Panc1 (cell line): Measurements from ENCODE around the gene CDCA4. TPM values are rescaled to one million over a fixed set of nuclear protein-coding genes. Genes with fewer than 3 reads are reported as not detected.

Source experiments
- ATAC-seq: fragments of 200-7000 bp; cut with Tn5 transposase; 2 replicates; pipeline ENCODE4 v1.9.1; 2020; ENCODE audit warnings: mild to moderate bottlenecking, moderate library complexity
- BruUV-seq: library from RNA; stranded (reverse); fragments of 400-500 nt; replicated peaks from 2 replicates; lab custom pipeline; 2021; lab: Mats Ljungman, UMichigan
- CTCF ChIA-PET: fragments of 300-600 bp; sonication (Branson Sonifier 250); formaldehyde crosslinking; loops from one replicate; lab custom pipeline; 2022; ENCODE audit warnings: antibody characterized with exemption; lab: Charles Lee
- POLR2A ChIA-PET: fragments of 300-600 bp; sonication (Branson Sonifier 250); formaldehyde crosslinking; loops from one replicate; lab custom pipeline; 2022; ENCODE audit warnings: antibody characterized with exemption; lab: Charles Lee
- DNase-seq: peaks from one replicate; pipeline ENCODE4 v3.0.0-alpha.2; 2010; ENCODE audit warnings: low read depth, low spot score
- H3K27ac ChIP-seq: 2 replicates; pipeline ENCODE4 v1.5.1; 2011; ENCODE audit warnings: mild to moderate bottlenecking, low read length, inconsistent platforms
- H3K27me3 ChIP-seq: fragments of 200-500 bp; sonication (Bioruptor generic); 2 replicates; pipeline ENCODE4 v1.6.0; 2014; ENCODE audit warnings: low read length, inconsistent platforms; ENCODE audit not compliant: control insufficient read depth, insufficient read depth
- H3K36me3 ChIP-seq: fragments of 200-500 bp; sonication (Bioruptor generic); 2 replicates; pipeline ENCODE4 v1.5.1; 2014; ENCODE audit warnings: inconsistent platforms, mild to moderate bottlenecking, low read length, moderate library complexity; ENCODE audit not compliant: control insufficient read depth, insufficient read depth
- H3K4me1 ChIP-seq: 2 replicates; pipeline ENCODE4 v1.5.1; 2011; ENCODE audit warnings: inconsistent platforms, mild to moderate bottlenecking, low read length, moderate library complexity; ENCODE audit not compliant: control insufficient read depth, insufficient read depth
- H3K4me3 ChIP-seq, 2 experiments: 2 replicates each; pipeline ENCODE4 v1.5.1; 2011 to 2012; ENCODE audit warnings: low read depth in 2 of 2, low read length in 2 of 2, mild to moderate bottlenecking in 2 of 2, inconsistent platforms in 1 of 2, moderate library complexity in 1 of 2
- H3K9me3 ChIP-seq: fragments of 200-500 bp; sonication (Bioruptor generic); 2 replicates; pipeline ENCODE4 v1.5.1; 2014; ENCODE audit warnings: low read depth, mild to moderate bottlenecking, inconsistent platforms, low read length, moderate library complexity; ENCODE audit not compliant: control insufficient read depth, insufficient read depth
- CTCF ChIP-seq: fragments of 450-650 bp; IDR thresholded peaks from 2 replicates; pipeline ENCODE4 v1.5.1; 2017; ENCODE audit warnings: mild to moderate bottlenecking
- POLR2AphosphoS5 ChIP-seq: IDR thresholded peaks from 2 replicates; pipeline ENCODE4 v1.6.1; 2012; ENCODE audit warnings: mild to moderate bottlenecking, low read depth, low read length, moderate library complexity
- REST ChIP-seq, 2 experiments: IDR thresholded peaks; 2 replicates each; pipeline ENCODE4 v1.6.1; 2011 to 2012; ENCODE audit warnings: low read depth in 2 of 2, control low read depth in 1 of 2, low read length in 1 of 2, mild to moderate bottlenecking in 1 of 2, moderate library complexity in 1 of 2; ENCODE audit not compliant: insufficient read depth in 1 of 2
- SIN3A ChIP-seq: IDR thresholded peaks from 2 replicates; pipeline ENCODE4 v1.6.1; 2012; ENCODE audit warnings: low read depth, mild to moderate bottlenecking, low read length, moderate library complexity, borderline replicate concordance; ENCODE audit not compliant: insufficient read depth
- TCF7L2 ChIP-seq: IDR thresholded peaks from 2 replicates; pipeline ENCODE4 v1.6.1; 2011; ENCODE audit warnings: mild to moderate bottlenecking, low read depth, low read length, inconsistent platforms
- in situ Hi-C: cut with HindIII; loops from 2 replicates; pipeline ENCODE4 v1.10.0; 2016; ENCODE audit warnings: low sequenced_read_pairs, low pct_unique_long_range_greater_than_20kb
- intact Hi-C: fragments of 100-400 bp; cut with micrococcal nuclease; formaldehyde crosslinking; loops from one replicate; pipeline ENCODE4 v1.10.0; 2022; ENCODE audit not compliant: unreplicated experiment
- total RNA-seq: library from RNA; stranded (reverse); gene quantifications from one replicate; pipeline ENCODE4 v1.2.1, GENCODE V29; 2021; ENCODE audit not compliant: unreplicated experiment

CDCA4 gene
- total RNA-seq, 1 experiment from 2014 or later: 39.9 TPM

GRCh38 chr14:105049753-105050550 lies 29.1 kb upstream of the CDCA4 start:
- ChIA-PET CTCF (no interaction called here), POLR2A (no interaction called here)
- intact Hi-C loops (loop anchor here (5.0 kb wide), 1 partner anchor 78 kb away; no protein-coding TSS in a partner anchor), in situ Hi-C loops (no loop called here)
- Histone ChIP-seq H3K36me3 (no peaks in the 10 kb centered on the region), H3K4me3 (no peak overlapping the region), H3K27me3 (no peaks in the 10 kb centered on the region), H3K27ac (no peak overlapping the region), H3K9me3 (no peaks in the 10 kb centered on the region), H3K4me1 (no peaks in the 10 kb centered on the region)
- TF ChIP-seq TCF7L2: no peak
- TF ChIP-seq CTCF: no peak
- TF ChIP-seq POLR2AphosphoS5: no peak
- no peak for TF ChIP-seq REST (IDR thresholded peaks at IDR 0.05; ENCODE audit: insufficient read depth in 1 of 2, low read depth in 2 of 2, low read length in 1 of 2)
- TF ChIP-seq SIN3A: no peak
- ATAC-seq: no peak
- no TSS peak for BruUV-seq
- no peak for DNase-seq

GRCh38 chr14:105047283-105048016 lies 26.6 kb upstream of the CDCA4 start:
- no peaks in the 10 kb centered on the region for H3K9me3 ChIP-seq
- in situ Hi-C loops (no loop called here), intact Hi-C loops (loop anchor here (5.0 kb wide), 1 partner anchor 75 kb away; no protein-coding TSS in a partner anchor)
- DNase-seq (no peak), ATAC-seq (no peak)
- TF ChIP-seq CTCF: no peak
- no peak for TF ChIP-seq POLR2AphosphoS5
- TF ChIP-seq SIN3A: no peak
- TF ChIP-seq TCF7L2: no peak
- TF ChIP-seq REST (IDR thresholded peaks at IDR 0.05; ENCODE audit: insufficient read depth in 1 of 2, low read depth in 2 of 2, low read length in 1 of 2): no peak
- BruUV-seq: no TSS peak
- H3K4me3 ChIP-seq: no peak overlapping the region
- H3K36me3 ChIP-seq: no peaks in the 10 kb centered on the region
- ChIA-PET CTCF (no interaction called here), POLR2A (interaction anchor here (0.5 kb wide), 1 partner anchor 11 kb away, joined by 3 read pairs; no protein-coding TSS in a partner anchor)
- H3K4me1 ChIP-seq: peaks cover 5% of the 10 kb centered on the region; the same call in 1 of the 2 replicates
- no peaks in the 10 kb centered on the region for H3K27me3 ChIP-seq
- H3K27ac ChIP-seq: no peak overlapping the region
